ENCODE results near the gene PBRM1. TPM values are rescaled to one million over a fixed set of nuclear protein-coding genes. Genes with fewer than 3 reads are reported as not detected.

The PBRM1 gene
- total RNA-seq, 1 donor from 2014 or later, result 65.7 TPM

DNA sequence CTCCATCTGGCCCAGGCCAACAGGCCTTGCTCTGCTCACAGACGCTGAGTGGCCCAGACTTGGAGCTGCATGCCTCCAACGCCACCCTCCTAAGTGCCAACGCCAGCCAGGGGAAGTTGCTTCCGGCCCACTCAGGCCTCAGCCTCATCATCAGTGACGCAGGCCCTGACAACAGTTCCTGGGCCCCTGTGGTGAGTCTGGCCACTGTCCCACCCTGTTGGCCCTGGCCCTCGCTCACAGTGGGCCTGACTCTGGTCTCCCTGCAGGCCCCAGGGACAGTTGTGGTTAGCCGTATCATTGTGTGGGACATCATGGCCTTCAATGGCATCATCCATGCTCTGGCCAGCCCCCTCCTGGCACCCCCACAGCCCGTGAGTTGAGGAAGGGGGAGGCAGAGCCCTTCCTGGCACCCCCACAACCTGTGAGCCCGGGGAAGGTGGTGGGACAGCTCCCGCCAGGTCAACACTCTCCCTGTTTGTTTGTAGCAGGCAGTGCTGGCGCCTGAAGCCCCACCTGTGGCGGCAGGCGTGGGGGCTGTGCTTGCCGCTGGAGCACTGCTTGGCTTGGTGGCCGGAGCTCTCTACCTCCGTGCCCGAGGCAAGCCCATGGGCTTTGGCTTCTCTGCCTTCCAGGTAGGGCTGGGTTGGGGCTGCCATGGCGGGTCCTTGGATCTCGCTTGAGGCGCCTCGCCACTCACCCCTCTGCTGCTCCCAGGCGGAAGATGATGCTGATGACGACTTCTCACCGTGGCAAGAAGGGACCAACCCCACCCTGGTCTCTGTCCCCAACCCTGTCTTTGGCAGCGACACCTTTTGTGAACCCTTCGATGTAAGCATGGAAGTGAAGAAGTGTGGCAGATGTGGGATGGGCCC is 162.1 kb downstream of the PBRM1 start:
- Mint-ChIP-seq H3K27ac (no peak overlapping the region), H3K36me3 (ENCODE audit: low read depth) (no peaks in the 10 kb centered on the region), H3K27me3 (no peaks in the 10 kb centered on the region), H3K9me3 (no peaks in the 10 kb centered on the region), H3K4me1 (no peaks in the 10 kb centered on the region), H3K4me3 (no peak overlapping the region)
- intact Hi-C loops (cut with micrococcal nuclease), result no loop called here
- no peak for DNase-seq

DNA sequence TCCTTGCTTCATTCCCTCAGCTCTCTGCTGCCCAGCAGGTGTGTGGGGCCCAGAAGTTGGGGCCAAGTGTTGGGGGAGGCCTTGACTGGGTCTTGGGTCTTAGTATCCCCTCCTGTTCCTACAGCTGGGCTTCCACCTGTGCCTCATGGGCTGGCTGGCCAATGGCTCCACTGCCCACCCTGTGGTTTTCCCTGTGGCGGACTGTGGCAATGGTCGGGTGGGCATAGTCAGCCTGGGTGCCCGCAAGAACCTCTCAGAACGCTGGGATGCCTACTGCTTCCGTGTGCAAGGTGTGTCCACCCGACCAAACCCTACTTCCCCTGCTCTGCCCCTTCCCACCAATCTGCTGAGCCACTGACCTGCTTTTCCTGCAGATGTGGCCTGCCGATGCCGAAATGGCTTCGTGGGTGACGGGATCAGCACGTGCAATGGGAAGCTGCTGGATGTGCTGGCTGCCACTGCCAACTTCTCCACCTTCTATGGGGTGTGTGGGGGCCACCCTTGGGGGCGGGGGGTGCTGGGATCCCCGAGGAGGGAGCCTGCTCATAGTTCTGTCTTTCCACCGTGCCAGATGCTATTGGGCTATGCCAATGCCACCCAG is 163.0 kb downstream of the PBRM1 start:
- H3K27me3 Mint-ChIP-seq, result no peaks in the 10 kb centered on the region
- H3K36me3 Mint-ChIP-seq (ENCODE audit: low read depth), result no peaks in the 10 kb centered on the region
- H3K27ac Mint-ChIP-seq, result no peak overlapping the region
- no peak for DNase-seq
- H3K4me1 Mint-ChIP-seq, result no peaks in the 10 kb centered on the region
- intact Hi-C loops (cut with micrococcal nuclease), result no loop called here
- H3K9me3 Mint-ChIP-seq, result no peaks in the 10 kb centered on the region
- no peak overlapping the region for H3K4me3 Mint-ChIP-seq

DNA sequence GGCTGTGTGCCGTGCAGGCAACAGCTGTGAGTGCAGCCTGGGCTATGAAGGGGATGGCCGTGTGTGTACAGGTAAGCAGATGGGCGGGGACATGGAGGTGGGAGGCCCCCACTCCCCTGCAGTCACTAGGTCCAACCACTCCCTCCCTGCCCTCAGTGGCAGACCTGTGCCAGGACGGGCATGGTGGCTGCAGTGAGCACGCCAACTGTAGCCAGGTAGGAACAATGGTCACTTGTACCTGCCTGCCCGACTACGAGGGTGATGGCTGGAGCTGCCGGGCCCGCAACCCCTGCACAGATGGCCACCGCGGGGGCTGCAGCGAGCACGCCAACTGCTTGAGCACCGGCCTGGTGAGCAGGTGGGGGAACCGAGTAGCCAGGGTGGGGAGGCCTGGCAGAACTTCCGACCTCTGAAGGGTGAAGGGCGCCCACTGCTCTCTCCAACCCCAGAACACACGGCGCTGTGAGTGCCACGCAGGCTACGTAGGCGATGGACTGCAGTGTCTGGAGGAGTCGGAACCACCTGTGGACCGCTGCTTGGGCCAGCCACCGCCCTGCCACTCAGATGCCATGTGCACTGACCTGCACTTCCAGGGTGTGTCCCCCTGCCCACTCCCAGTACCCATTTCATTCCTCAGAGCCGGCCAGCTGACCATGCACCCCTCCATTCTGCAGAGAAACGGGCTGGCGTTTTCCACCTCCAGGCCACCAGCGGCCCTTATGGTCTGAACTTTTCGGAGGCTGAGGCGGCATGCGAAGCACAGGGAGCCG is 163.6 kb downstream of the PBRM1 start:
- Mint-ChIP-seq H3K4me3 (no peak overlapping the region), H3K9me3 (no peaks in the 10 kb centered on the region), H3K27me3 (no peaks in the 10 kb centered on the region), H3K4me1 (no peaks in the 10 kb centered on the region), H3K27ac (no peak overlapping the region), H3K36me3 (ENCODE audit: low read depth) (no peaks in the 10 kb centered on the region)
- DNase-seq, result no peak
- intact Hi-C loops (cut with micrococcal nuclease), result no loop called here

DNA sequence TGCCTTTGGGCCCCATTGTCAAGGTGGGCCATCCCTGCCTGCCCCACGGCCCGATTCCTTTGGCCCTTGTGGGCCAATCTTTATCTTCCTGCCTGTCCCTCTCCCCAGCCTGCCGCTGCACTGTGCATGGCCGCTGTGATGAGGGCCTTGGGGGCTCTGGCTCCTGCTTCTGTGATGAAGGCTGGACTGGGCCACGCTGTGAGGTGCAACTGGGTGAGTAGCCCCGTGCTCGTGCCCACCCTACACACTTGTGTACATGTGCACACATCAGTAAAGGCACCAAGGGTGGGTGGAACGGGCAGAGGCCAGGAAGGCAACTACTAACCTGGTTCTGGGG is 164.3 kb downstream of the PBRM1 start:
- intact Hi-C loops (cut with micrococcal nuclease), result no loop called here
- Mint-ChIP-seq H3K27me3 (no peaks in the 10 kb centered on the region), H3K9me3 (no peaks in the 10 kb centered on the region), H3K4me1 (no peaks in the 10 kb centered on the region), H3K4me3 (no peak overlapping the region), H3K27ac (no peak overlapping the region), H3K36me3 (ENCODE audit: low read depth) (no peaks in the 10 kb centered on the region)
- DNase-seq, result no peak

DNA sequence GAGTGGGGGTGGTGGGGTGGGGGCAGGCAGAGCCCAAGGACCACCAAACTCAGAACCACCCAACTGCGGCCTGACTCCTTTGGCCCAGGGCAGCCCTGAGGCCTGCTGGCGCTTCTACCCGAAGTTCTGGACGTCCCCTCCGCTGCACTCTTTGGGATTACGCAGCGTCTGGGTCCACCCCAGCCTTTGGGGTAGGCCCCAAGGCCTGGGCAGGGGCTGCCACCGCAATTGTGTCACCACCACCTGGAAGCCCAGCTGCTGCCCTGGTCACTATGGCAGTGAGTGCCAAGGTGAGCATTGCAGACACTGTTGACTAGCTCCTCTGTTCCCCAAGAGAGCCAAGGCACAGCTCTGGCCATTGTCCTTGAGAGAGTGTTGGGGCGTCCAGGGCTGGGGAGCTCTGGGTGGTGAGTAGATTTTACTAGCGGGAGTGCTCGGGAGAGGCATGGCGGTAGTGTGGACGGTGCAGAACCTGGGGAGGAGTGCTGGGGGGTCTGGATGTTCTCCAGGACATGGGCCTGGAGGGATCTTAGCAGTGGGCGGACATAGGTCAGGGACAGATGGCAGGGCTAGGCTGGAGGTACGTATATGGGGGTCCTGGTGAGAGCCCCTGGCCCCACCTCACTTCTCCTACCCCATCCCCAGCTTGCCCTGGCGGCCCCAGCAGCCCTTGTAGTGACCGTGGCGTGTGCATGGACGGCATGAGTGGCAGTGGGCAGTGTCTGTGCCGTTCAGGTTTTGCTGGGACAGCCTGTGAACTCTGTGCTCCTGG is 164.8 kb downstream of the PBRM1 start:
- DNase-seq, result no peak
- Mint-ChIP-seq H3K27ac (no peak overlapping the region), H3K4me3 (no peak overlapping the region), H3K4me1 (no peaks in the 10 kb centered on the region), H3K27me3 (no peaks in the 10 kb centered on the region), H3K36me3 (ENCODE audit: low read depth) (no peaks in the 10 kb centered on the region), H3K9me3 (no peaks in the 10 kb centered on the region)
- intact Hi-C loops (cut with micrococcal nuclease), result no loop called here

DNA sequence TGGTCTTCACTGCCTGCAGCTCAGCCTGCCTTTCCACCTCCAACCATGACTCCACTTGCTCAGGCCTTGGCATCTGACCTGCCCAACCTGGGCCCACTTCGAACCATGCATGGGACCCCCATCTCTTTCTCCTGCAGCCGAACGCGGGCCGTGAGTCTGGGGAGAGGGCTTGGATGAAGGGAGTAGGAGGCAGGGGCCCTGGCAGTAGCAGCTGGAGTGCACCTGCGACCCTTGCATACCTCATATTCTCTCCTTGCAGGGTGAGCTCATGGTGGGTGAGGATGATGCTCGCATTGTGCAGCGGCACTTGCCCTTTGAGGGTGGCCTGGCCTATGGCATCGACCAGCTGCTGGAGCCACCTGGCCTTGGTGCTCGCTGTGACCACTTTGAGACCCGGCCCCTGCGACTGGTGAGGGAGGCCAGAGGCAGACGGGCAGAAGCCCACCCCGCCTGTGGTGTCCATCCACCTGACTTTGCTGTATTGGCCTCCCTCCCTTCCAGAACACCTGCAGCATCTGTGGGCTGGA is 165.5 kb downstream of the PBRM1 start:
- no peaks in the 10 kb centered on the region for H3K4me1 Mint-ChIP-seq
- intact Hi-C loops (cut with micrococcal nuclease), result no loop called here
- H3K27me3 Mint-ChIP-seq, result no peaks in the 10 kb centered on the region

DNA sequence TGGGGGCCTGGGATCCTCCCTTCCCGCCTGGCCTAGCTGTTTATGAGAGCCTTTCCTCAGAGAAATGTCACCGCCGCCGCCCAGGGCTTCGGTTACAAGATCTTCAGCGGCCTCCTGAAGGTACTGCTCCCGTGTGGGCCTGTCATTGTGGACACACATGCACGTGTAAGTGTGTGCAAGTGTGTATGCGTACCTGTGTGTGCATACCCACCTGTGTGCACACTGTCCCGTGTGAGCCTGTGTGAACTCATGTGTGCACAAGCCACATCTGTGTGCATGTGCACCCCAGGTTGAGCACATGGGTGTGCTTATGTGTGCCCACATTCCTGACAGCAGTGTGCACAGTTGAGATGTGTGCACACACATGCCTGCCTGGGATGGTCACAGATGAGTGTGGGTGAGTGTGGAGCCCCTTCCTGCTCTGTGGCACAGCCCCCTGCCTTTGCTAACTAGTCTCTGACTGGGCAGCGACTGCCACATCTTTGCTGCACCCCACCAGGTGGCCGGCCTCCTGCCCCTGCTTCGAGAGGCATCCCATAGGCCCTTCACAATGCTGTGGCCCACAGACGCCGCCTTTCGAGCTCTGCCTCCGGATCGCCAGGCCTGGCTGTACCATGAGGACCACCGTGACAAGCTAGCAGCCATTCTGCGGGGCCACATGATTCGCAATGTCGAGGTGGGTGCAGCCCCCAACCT is 166.1 kb downstream of the PBRM1 start:
- Mint-ChIP-seq H3K4me3 (no peak overlapping the region), H3K27me3 (no peaks in the 10 kb centered on the region), H3K36me3 (ENCODE audit: low read depth) (no peaks in the 10 kb centered on the region), H3K4me1 (no peaks in the 10 kb centered on the region), H3K27ac (no peak overlapping the region), H3K9me3 (no peaks in the 10 kb centered on the region)
- no peak for DNase-seq
- intact Hi-C loops (cut with micrococcal nuclease), result no loop called here

More for the DNA sequence above, 165.5 kb downstream of the PBRM1 start:
- H3K4me3 Mint-ChIP-seq, result no peak overlapping the region
- DNase-seq, result no peak
- H3K9me3 Mint-ChIP-seq, result no peaks in the 10 kb centered on the region
- no peak overlapping the region for H3K27ac Mint-ChIP-seq
- no peaks in the 10 kb centered on the region for H3K36me3 Mint-ChIP-seq (ENCODE audit: low read depth)

DNA sequence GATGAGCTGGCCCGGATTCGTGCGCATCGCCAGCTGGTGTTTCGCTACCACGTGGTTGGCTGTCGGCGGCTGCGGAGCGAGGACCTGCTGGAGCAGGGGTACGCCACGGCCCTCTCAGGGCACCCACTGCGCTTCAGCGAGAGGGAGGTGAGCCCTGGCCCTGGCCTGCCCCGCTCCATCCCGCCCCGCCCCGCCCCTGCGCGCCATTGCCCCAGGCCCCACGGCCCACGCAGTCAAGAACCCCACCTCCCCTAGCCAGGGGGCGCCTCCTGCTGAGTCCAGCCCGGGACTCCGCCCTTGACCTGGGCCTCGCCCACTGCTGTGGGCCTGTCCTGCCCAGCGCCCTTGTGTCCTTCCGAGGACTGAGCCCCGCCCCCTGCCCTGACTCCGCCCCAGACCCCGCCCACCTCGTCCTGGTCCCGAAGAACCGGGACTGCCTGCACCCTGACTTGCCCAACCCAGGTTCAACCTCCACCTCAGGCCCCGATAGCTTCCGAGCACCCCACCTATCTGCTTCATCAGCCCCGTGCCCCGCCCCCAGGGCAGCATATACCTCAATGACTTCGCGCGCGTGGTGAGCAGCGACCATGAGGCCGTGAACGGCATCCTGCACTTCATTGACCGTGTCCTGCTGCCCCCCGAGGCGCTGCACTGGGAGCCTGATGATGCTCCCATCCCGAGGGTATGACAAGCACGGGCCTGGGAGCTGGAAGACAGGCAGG is 166.8 kb downstream of the PBRM1 start:
- no peak overlapping the region for H3K4me3 Mint-ChIP-seq
- intact Hi-C loops (cut with micrococcal nuclease), result no loop called here
- DNase-seq, result no peak
- H3K27ac Mint-ChIP-seq, result no peak overlapping the region
- no peaks in the 10 kb centered on the region for H3K27me3 Mint-ChIP-seq
- no peaks in the 10 kb centered on the region for H3K36me3 Mint-ChIP-seq (ENCODE audit: low read depth)
- H3K4me1 Mint-ChIP-seq, result no peaks in the 10 kb centered on the region
- no peaks in the 10 kb centered on the region for H3K9me3 Mint-ChIP-seq

DNA sequence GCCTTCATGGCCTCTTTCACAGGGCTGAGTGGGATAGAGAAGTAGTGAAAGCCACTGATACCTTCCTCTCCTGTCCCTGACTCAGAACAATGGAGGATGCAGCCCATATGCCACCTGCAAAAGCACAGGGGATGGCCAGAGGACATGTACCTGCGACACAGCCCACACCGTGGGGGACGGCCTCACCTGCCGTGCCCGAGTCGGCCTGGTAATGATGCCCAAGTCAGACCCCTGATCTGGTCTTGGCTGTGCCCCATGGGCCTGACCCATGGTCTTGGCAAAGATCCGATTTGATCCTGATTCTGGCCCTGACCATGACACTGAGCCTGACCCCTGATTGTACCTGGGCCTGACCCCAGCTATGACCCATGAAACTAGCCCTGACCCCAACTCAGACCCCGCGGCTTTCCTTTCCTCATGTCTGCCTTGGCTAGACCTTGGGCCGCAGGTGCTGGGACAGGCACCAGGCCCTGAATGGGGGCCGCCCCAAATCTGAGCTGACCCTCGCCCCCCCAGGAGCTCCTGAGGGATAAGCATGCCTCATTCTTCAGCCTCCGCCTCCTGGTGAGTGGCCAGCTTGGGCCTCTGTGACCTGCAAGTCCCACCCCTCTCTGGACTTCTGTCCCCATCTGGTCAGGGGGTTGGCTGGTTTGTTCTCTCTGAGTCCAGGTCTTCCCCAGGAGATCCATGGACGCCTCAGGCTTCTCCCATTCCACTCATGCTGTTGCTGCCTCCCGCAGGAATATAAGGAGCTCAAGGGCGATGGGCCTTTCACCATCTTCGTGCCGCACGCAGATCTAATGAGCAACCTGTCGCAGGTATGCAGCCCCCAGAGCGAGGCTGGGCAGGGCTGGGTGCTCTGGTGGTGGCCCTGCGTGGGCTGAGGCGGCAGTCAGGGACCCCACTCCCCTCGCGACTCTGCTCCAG is 167.7 kb downstream of the PBRM1 start:
- Mint-ChIP-seq H3K27ac (no peak overlapping the region), H3K4me3 (no peak overlapping the region), H3K4me1 (no peaks in the 10 kb centered on the region), H3K36me3 (ENCODE audit: low read depth) (no peaks in the 10 kb centered on the region), H3K9me3 (no peaks in the 10 kb centered on the region), H3K27me3 (no peaks in the 10 kb centered on the region)
- no peak for DNase-seq
- intact Hi-C loops (cut with micrococcal nuclease), result no loop called here

DNA sequence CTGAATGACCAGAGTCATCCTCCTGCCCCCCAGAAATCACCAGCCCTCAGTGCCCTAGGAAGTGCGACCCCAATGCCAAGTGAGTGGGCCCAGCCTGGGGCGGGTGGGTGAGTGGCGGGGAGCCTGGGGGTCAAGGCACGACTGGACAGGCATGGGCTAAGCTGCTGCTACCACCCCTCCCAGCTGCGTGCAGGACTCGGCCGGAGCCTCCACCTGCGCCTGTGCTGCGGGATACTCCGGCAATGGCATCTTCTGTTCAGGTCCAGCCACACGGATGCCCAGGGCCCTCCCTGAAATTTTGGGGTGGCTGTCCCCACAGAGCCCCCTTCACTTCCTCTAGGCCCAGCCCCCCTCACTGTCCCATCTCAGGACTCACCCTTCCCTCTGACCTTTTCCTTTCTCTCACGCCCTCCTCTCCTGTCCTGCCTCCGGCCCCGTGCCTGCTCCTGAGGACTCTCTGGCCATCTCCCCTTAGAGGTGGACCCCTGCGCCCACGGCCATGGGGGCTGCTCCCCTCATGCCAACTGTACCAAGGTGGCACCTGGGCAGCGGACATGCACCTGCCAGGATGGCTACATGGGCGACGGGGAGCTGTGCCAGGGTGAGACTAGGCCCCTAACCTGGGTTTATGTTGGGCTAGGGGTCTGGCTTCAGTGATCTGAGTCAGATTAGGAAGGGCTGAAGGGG is 169.1 kb downstream of the PBRM1 start:
- no peaks in the 10 kb centered on the region for H3K4me1 Mint-ChIP-seq
- intact Hi-C loops (cut with micrococcal nuclease), result no loop called here
- H3K4me3 Mint-ChIP-seq, result no peak overlapping the region
- H3K27ac Mint-ChIP-seq, result no peak overlapping the region
- no peak for DNase-seq
- no peaks in the 10 kb centered on the region for H3K27me3 Mint-ChIP-seq
- H3K36me3 Mint-ChIP-seq (ENCODE audit: low read depth), result no peaks in the 10 kb centered on the region
- no peaks in the 10 kb centered on the region for H3K9me3 Mint-ChIP-seq

DNA sequence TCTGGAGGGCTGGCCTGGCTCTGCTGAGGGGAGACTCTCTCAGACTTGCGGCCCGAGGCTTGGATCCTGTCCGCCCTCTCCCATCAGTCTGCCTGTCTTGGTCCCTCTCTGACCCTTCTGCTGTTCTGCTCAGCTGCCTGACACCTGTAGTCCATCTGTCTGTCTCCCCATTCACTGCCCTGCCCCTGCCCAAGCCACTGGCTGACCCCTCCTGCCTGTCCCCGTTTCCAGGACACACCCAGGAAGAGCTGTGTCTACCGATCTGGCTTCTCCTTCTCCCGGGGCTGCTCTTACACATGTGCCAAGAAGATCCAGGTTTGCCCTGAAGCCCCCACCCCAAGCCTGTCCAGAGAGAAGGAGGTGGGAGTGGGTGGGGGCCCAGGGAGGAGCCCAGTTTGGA is 170.5 kb downstream of the PBRM1 start:
- no peaks in the 10 kb centered on the region for H3K9me3 Mint-ChIP-seq

More for the DNA sequence above, 170.5 kb downstream of the PBRM1 start:
- no peak for DNase-seq
- no peak overlapping the region for H3K4me3 Mint-ChIP-seq
- H3K36me3 Mint-ChIP-seq (ENCODE audit: low read depth), result no peaks in the 10 kb centered on the region
- intact Hi-C loops (cut with micrococcal nuclease), result no loop called here
- no peak overlapping the region for H3K27ac Mint-ChIP-seq
- H3K27me3 Mint-ChIP-seq, result no peaks in the 10 kb centered on the region
- no peaks in the 10 kb centered on the region for H3K4me1 Mint-ChIP-seq
